Hepatocyte (in vitro differentiated cells): ENCODE results near the gene AUTS2. TPM values are rescaled to one million over a fixed set of nuclear protein-coding genes. Genes with fewer than 3 reads are reported as not detected.
A peak's percentile ranks its signal among the peaks of the same experiment; 100 is the strongest.

ENCODE experiments used
- DNase-seq: peaks from one replicate; pipeline ENCODE4 v3.0.0-alpha.2; 2016; ENCODE audit warnings: low spot score
- H2AFZ ChIP-seq: fragments of 200-600 bp; sonication (generic); 2 replicates; pipeline ENCODE4 v1.6.0; 2016; ENCODE audit warnings: antibody characterized with exemption, mild to moderate bottlenecking
- H3K27ac ChIP-seq: fragments of 200-600 bp; sonication (generic); 2 replicates; pipeline ENCODE4 v1.5.1; 2016; ENCODE audit warnings: mild to moderate bottlenecking
- H3K27me3 ChIP-seq: fragments of 200-600 bp; sonication (generic); 2 replicates; pipeline ENCODE4 v1.6.1; 2016
- H3K36me3 ChIP-seq: fragments of 200-600 bp; sonication (generic); replicated peaks from 2 replicates; pipeline ENCODE4 v1.5.1; 2016; ENCODE audit warnings: low read depth; ENCODE audit not compliant: insufficient read depth
- H3K4me1 ChIP-seq: fragments of 200-600 bp; sonication (generic); 2 replicates; pipeline ENCODE4 v1.5.1; 2016; ENCODE audit warnings: mild to moderate bottlenecking, moderate library complexity; ENCODE audit not compliant: insufficient read depth
- H3K4me2 ChIP-seq: fragments of 200-600 bp; sonication (generic); 2 replicates; pipeline ENCODE4 v1.6.0; 2016
- H3K4me3 ChIP-seq: fragments of 200-600 bp; sonication (generic); 2 replicates; pipeline ENCODE4 v1.5.1; 2016; ENCODE audit warnings: mild to moderate bottlenecking
- H3K79me2 ChIP-seq: fragments of 200-600 bp; sonication (generic); 2 replicates; pipeline ENCODE4 v1.6.0; 2017; ENCODE audit warnings: mild to moderate bottlenecking
- H3K9me2 ChIP-seq: fragments of 200-600 bp; sonication (generic); replicated peaks from 2 replicates; pipeline ENCODE4 v1.6.0; 2017; ENCODE audit warnings: mild to moderate bottlenecking; ENCODE audit not compliant: insufficient read depth
- H3K9me3 ChIP-seq: fragments of 200-600 bp; sonication (generic); 2 replicates; pipeline ENCODE4 v1.5.1; 2016; ENCODE audit warnings: low read depth, mild to moderate bottlenecking
- H4K20me1 ChIP-seq: fragments of 200-600 bp; sonication (generic); 2 replicates; pipeline ENCODE4 v1.6.0; 2016; ENCODE audit warnings: mild to moderate bottlenecking; ENCODE audit not compliant: insufficient read depth, poor library complexity, severe bottlenecking
- CTCF ChIP-seq: fragments of 200-600 bp; sonication (generic); IDR thresholded peaks from 2 replicates; pipeline ENCODE4 v1.5.1; 2016; ENCODE audit warnings: antibody characterized with exemption, mild to moderate bottlenecking; ENCODE audit not compliant: poor library complexity
- EZH2 ChIP-seq: fragments of 200-600 bp; sonication (generic); IDR thresholded peaks from 2 replicates; pipeline ENCODE4 v1.6.1; 2016; ENCODE audit warnings: antibody characterized with exemption, mild to moderate bottlenecking, borderline replicate concordance
- EZH2phosphoT487 ChIP-seq: fragments of 200-600 bp; sonication (generic); IDR thresholded peaks from one replicate; pipeline ENCODE4 v1.6.1; 2018; ENCODE audit warnings: antibody characterized with exemption, mild to moderate bottlenecking, low read depth, moderate library complexity; ENCODE audit not compliant: unreplicated experiment, severe bottlenecking
- WGBS: methylation state at CpG from one replicate; pipeline ENCODE4 v1.1.6; 2016; ENCODE audit warnings: low lambda C conversion rate; ENCODE audit errors: missing lambda C conversion rate; 5-methylcytosine and 5-hydroxymethylcytosine counted together
- polyA plus RNA-seq: library from polyadenylated mRNA; unstranded; fragments of >200 nt; fragmentation: Nextera tagmentation; extraction: Ambion mirVana; gene quantifications from 2 replicates; pipeline ENCODE4 v1.2.1, GENCODE V29; 2016
- total RNA-seq: library from RNA; depleted of rRNA; stranded (reverse); fragments of >200 nt; gene quantifications from 2 replicates; pipeline ENCODE4 v1.2.3, GENCODE V29; 2014

AUTS2 gene
- total and polyA plus RNA-seq, 2 experiments from 2014 or later = 34.4 to 40.9 TPM

- Histone ChIP-seq H3K9me2 (no peaks in the 10 kb centered on the region), H3K36me3 (no peaks in the 10 kb centered on the region), H3K79me2 (peaks cover 28% of the 10 kb centered on the region), H3K27ac (no peak overlapping the region), H3K4me3 (no peak overlapping the region), H3K9me3 (no peaks in the 10 kb centered on the region), H3K4me2 (peak overlapping the region; percentile 6), H4K20me1 (no peaks in the 10 kb centered on the region), H3K27me3 (no peaks in the 10 kb centered on the region), H2AFZ (no peak overlapping the region), H3K4me1 (no peaks in the 10 kb centered on the region)
- peak; percentile 66 for DNase-seq
- TF ChIP-seq EZH2 = no peak
- no peak for TF ChIP-seq CTCF
- no peak for TF ChIP-seq EZH2phosphoT487
- 43% methylated on average over 2 of the region's 2 CpGs for whole genome bisulfite sequencing
These were observed 133.9 kb downstream of the AUTS2 start for GRCh38 chr7:69732203-69732602.

GRCh38 chr7:69735582-69735981 is 137.3 kb downstream of the AUTS2 start:
- no peak for TF ChIP-seq CTCF
- no peak for TF ChIP-seq EZH2
- no peak overlapping the region for H3K4me2 ChIP-seq
- no peaks in the 10 kb centered on the region for H3K9me3 ChIP-seq
- H3K36me3 ChIP-seq = no peaks in the 10 kb centered on the region
- peaks cover 28% of the 10 kb centered on the region for H3K79me2 ChIP-seq
- no peak for DNase-seq
- H3K9me2 ChIP-seq = no peaks in the 10 kb centered on the region
- H4K20me1 ChIP-seq = peaks cover 16% of the 10 kb centered on the region
- no peak overlapping the region for H2AFZ ChIP-seq
- peaks cover 20% of the 10 kb centered on the region for H3K4me1 ChIP-seq
- no peak overlapping the region for H3K4me3 ChIP-seq
- no peak overlapping the region for H3K27ac ChIP-seq
- H3K27me3 ChIP-seq = no peaks in the 10 kb centered on the region
- WGBS = 76% methylated on average over 2 of the region's 2 CpGs

- H3K4me3 ChIP-seq = no peak overlapping the region
- no peaks in the 10 kb centered on the region for H3K36me3 ChIP-seq
- H3K27me3 ChIP-seq = no peaks in the 10 kb centered on the region
- 85% methylated on average over 3 of the region's 3 CpGs for WGBS
- H3K9me2 ChIP-seq = no peaks in the 10 kb centered on the region
- no peak for TF ChIP-seq EZH2
- TF ChIP-seq CTCF = no peak
- no peak for TF ChIP-seq EZH2phosphoT487
- peaks cover 35% of the 10 kb centered on the region for H3K79me2 ChIP-seq
- H3K9me3 ChIP-seq = no peaks in the 10 kb centered on the region
- H3K27ac ChIP-seq = no peak overlapping the region
- no peak for DNase-seq
- H3K4me2 ChIP-seq = no peak overlapping the region
- peaks cover 16% of the 10 kb centered on the region for H4K20me1 ChIP-seq
- peaks cover 20% of the 10 kb centered on the region for H3K4me1 ChIP-seq
- no peak overlapping the region for H2AFZ ChIP-seq
These were observed 138.0 kb downstream of the AUTS2 start for GRCh38 chr7:69736126-69736810.
